ENCODE results near the gene TM4SF20.

TM4SF20 gene

GRCh38 chr2:227377467-227378351 lies 1.4 kb downstream of the TM4SF20 start:
- TF ChIP-seq, protein P1, sequence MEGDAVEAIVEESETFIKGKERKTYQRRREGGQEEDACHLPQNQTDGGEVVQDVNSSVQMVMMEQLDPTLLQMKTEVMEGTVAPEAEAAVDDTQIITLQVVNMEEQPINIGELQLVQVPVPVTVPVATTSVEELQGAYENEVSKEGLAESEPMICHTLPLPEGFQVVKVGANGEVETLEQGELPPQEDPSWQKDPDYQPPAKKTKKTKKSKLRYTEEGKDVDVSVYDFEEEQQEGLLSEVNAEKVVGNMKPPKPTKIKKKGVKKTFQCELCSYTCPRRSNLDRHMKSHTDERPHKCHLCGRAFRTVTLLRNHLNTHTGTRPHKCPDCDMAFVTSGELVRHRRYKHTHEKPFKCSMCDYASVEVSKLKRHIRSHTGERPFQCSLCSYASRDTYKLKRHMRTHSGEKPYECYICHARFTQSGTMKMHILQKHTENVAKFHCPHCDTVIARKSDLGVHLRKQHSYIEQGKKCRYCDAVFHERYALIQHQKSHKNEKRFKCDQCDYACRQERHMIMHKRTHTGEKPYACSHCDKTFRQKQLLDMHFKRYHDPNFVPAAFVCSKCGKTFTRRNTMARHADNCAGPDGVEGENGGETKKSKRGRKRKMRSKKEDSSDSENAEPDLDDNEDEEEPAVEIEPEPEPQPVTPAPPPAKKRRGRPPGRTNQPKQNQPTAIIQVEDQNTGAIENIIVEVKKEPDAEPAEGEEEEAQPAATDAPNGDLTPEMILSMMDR (IDR thresholded peaks at IDR 0.05; ENCODE audit: low read depth, low read length): peak; percentile 16
- DNase-seq (ENCODE audit: low read depth in 2 of 2): no peak
- no peak overlapping the region for H3K4me3 ChIP-seq (replicated peaks in 1 of 2; ENCODE audit: low read depth in 2 of 2, low read length in 2 of 2)

GRCh38 chr2:227376656-227377396 lies 2.3 kb downstream of the TM4SF20 start:
- TF ChIP-seq, protein P1 (IDR thresholded peaks at IDR 0.05; ENCODE audit: low read depth, low read length): no peak
- H3K4me3 ChIP-seq (replicated peaks in 1 of 2; ENCODE audit: low read depth in 2 of 2, low read length in 2 of 2): no peak overlapping the region
- DNase-seq (ENCODE audit: low read depth in 2 of 2): peak; percentile 67

GRCh38 chr2:227374158-227374557 lies 4.9 kb downstream of the TM4SF20 start:
- H3K4me3 ChIP-seq (replicated peaks in 1 of 2; ENCODE audit: low read depth in 2 of 2, low read length in 2 of 2): no peak overlapping the region
- peak; percentile 85 for DNase-seq (ENCODE audit: low read depth in 2 of 2)
- TF ChIP-seq, protein P1 (IDR thresholded peaks at IDR 0.05; ENCODE audit: low read depth, low read length): no peak

DNA sequence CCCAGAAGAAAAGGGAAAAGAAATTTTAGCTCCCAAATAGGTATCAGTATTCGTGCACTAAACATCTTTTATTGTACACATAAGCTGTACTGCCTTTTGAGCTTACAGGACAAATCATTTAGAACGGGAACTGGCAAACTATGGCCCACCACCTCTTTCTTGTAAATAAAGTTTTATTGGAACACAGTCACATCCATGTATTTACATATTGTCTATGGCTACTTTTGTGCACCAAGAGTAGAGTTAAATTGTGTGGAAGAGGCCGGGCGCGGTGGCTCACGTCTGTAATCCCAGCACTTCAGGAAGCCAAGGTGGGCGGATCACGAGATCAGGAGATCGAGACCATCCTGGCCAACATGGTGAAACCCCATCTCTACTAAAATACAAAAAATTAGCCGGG lies 5.7 kb downstream of the TM4SF20 start:
- DNase-seq (ENCODE audit: low read depth in 2 of 2): no peak

DNA sequence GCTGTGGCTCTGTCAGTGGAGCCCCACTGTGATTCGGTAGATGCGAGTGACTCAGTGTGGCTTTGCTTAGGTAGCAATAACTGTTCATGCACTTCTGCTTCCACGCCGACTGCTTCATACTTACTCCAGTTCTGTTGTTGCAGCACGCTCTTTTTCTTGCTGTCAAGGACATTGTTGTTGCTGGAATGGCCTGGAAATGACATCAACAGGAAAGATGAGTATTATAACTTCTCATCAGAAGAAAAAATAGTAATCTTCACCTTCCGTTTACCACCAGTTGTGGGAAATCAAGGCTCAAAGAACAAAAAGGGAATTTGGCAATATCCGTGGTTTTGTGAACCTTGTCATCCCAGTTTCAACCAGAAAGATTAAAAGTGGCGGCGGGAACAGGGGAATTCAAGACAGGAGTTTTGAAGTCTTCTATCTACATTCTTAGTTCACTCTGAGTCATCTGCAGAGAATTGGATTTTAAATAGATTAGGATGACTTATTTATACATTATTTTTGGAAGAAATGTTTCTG lies 8.3 kb downstream of the TM4SF20 start:
- H3K4me3 ChIP-seq (replicated peaks in 1 of 2; ENCODE audit: low read depth in 2 of 2, low read length in 2 of 2): no peak overlapping the region
- peak; percentile 87 to 98 for DNase-seq (ENCODE audit: low read depth in 2 of 2)
- TF ChIP-seq, protein P1 (IDR thresholded peaks at IDR 0.05; ENCODE audit: low read depth, low read length): no peak

More for the DNA sequence above, 5.7 kb downstream of the TM4SF20 start:
- no peak overlapping the region for H3K4me3 ChIP-seq (replicated peaks in 1 of 2; ENCODE audit: low read depth in 2 of 2, low read length in 2 of 2)
- TF ChIP-seq, protein P1 (IDR thresholded peaks at IDR 0.05; ENCODE audit: low read depth, low read length): no peak

GRCh38 chr2:227370092-227370491 lies 9.0 kb downstream of the TM4SF20 start:
- H3K4me3 ChIP-seq (replicated peaks in 1 of 2; ENCODE audit: low read depth in 2 of 2, low read length in 2 of 2): no peak overlapping the region
- TF ChIP-seq, protein P1 (IDR thresholded peaks at IDR 0.05; ENCODE audit: low read depth, low read length): no peak
- DNase-seq (ENCODE audit: low read depth in 2 of 2): no peak
